Stimulated activated CD8-positive, alpha-beta memory T cell treated with anti-CD3 and anti-CD28 coated beads, Interleukin-12 subunit alpha, Interleukin-12 subunit beta, amount 100 ng/mL, for 24 hours (primary cell): Measurements from ENCODE around the gene KIF21A.

ENCODE experiments used
- DNase-seq: peaks from one replicate; pipeline ENCODE4 v3.0.0-alpha.2; 2020; ENCODE audit errors: extremely low read depth

KIF21A gene

DNA sequence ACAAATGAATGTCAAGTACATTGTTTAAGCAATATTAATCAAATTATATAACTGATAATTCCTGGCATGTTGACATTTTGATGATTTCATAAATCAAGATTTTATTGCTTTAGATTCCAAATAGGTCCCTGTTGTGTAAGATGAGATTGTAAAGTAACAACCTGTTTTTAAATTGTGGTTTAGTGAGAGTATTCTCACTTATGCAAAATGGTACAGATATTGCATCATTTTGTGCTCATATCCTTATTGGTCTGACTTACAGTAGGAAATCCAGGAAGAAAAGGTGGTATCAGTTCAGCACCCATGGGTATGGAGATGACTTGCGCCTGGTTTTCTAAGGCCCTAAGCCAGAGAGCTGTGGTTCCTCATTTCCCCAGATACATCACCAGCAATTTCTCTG lies 165.5 kb downstream of the KIF21A start:
- no peak for DNase-seq

DNA sequence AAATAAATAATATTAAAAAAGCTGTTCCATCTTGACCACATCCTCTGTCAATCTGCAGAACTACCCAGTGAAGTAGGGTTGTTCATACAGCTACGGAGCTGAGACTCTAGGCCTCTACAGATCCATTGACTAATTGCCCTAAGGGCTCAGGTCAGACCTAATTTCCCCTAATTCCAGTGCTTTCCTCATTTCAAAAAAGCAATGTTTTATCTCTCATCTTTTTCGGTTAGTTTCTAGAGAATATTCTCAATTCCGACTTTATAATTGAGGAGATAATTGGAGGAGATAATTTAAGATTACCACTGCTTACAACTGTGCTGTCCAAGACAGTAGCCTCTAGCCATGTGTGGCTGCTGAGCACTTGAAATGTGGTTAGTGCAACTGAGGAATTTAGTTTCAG lies 167.1 kb downstream of the KIF21A start:
- DNase-seq = no peak

DNA sequence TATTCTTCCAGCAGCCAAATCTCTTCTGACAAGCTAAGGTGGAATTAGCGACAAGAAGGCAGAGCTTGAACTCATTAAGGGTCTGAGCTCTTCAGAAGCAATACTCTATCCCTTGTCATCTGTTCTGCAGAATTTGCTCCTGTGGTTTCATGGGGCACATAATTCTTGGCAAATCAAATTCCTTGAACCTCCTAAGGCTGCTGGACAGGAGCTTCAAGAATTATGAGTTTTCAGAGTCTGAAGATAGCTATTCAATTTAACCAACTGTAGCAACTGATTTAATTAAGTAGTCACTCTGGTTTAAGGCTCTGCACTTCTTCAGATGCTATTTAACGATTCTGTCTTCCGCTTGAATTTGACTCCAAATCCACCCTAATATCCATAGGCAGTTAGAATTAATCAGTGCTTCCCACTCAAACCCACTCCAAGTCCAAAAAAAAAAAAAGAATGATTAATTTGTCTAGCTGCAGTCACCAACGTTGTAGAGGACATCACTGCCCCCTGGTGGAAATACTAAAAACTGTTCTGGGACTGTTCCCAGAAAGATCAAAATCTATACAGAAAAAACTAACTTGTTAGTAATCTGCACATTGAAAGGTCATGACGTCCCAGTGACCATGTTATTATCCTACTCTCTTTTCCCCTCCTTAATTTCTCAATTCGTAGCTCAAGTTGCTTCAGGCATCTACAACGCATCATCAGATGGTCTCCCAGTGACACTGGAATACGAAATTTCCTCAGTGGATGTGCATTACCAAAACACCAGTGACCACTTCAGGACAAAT lies 169.9 kb downstream of the KIF21A start:
- DNase-seq = no peak

DNA sequence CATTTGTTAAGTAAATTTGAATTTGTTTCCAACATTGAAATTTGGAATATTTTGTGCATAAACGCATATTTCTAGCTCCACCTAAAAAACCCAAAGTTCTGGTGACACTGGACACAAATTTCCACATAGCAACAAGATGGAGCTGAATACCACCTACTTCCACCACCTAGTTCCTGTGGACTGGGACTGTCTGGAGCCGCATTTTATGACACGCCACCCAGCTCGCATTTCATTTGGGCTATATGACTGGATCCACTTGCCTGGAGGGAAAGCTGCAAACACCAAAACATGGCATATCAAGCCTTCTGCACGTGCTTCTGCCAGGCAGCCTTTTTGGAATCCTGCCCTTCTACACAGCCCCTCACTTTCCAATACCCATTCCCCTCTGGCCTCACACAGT lies 173.4 kb downstream of the KIF21A start:
- DNase-seq = no peak

DNA sequence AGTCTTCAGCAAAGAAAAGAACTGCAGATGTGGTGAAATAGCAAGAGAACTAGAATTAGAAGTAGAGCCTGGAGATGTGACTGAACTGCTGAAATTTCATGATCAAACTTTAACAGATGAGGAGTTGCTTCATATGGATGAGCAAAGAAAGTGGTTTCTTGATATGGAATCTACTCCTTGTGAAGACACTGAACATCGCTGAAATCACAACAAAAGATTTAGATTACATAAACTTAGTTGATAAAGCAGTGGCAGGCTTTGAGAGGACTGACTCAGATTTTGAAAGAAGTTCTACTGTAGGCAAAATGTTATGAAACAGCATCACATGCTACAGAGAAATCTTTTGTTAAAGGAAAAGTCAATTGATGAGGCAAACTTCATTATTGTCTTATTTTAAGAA lies 175.0 kb downstream of the KIF21A start:
- DNase-seq = no peak

DNA sequence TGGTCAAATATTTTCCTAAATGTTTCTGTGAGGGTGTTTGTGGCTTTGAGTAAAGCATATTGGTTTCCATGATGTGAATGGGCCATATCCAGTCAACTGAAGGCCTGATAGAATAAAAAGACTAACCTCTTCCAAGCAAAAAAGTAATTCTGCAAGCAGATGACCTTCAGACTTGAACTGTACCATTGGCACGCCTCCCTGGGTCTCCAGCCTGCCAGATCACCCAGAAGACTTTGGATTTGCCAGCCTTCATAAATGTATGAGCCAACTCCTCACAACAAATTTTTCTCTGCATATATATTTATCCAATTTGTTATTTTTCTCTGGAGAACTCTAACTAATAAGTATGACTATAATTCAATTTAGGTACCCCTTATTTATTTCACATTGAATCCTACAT lies 190.3 kb downstream of the KIF21A start:
- no peak for DNase-seq
